ENCODE data around the gene GNB1.
"Not testable (repeated sequence)": the region's sequence is repeated elsewhere in the genome, so short reads cannot be mapped to it uniquely, and the experiment has no call there.

The GNB1 gene

GRCh38 chr1:1856161-1856560 lies 34.7 kb downstream of the GNB1 start:
- not testable (repeated sequence) for DNase-seq

GRCh38 chr1:1853593-1854257 lies 37.2 kb downstream of the GNB1 start:
- no peak for DNase-seq

GRCh38 chr1:1852619-1853414 lies 38.1 kb downstream of the GNB1 start:
- DNase-seq, result no peak

- DNase-seq, result no peak
Measured at GRCh38 chr1:1847890-1848289, 43.0 kb downstream of the GNB1 start.

GRCh38 chr1:1847061-1847850 lies 43.6 kb downstream of the GNB1 start:
- DNase-seq, result no peak

- DNase-seq, result no peak
Measured at GRCh38 chr1:1846386-1846918, 44.4 kb downstream of the GNB1 start.

GRCh38 chr1:1842360-1843146 lies 48.3 kb downstream of the GNB1 start:
- DNase-seq, result no peak

- no peak for DNase-seq
Measured at GRCh38 chr1:1841575-1841995, 49.3 kb downstream of the GNB1 start.

- DNase-seq, result no peak
Measured at GRCh38 chr1:1839311-1839965, 51.4 kb downstream of the GNB1 start.

GRCh38 chr1:1836119-1836518 lies 54.8 kb downstream of the GNB1 start:
- no peak for DNase-seq

GRCh38 chr1:1835546-1835945 lies 55.3 kb downstream of the GNB1 start:
- DNase-seq, result no peak

GRCh38 chr1:1833916-1834325 lies 57.0 kb downstream of the GNB1 start:
- no peak for DNase-seq

- no peak for DNase-seq
Measured at GRCh38 chr1:1833456-1833855, 57.4 kb downstream of the GNB1 start.

- no peak for DNase-seq
Measured at GRCh38 chr1:1832820-1833219, 58.1 kb downstream of the GNB1 start.

- no peak for DNase-seq
Measured at GRCh38 chr1:1832166-1832565, 58.7 kb downstream of the GNB1 start.

GRCh38 chr1:1827089-1827848 lies 63.6 kb downstream of the GNB1 start:
- no peak for DNase-seq

- DNase-seq, result no peak
Measured at GRCh38 chr1:1826356-1827088, 64.4 kb downstream of the GNB1 start.

- DNase-seq, result no peak
Measured at GRCh38 chr1:1825217-1825616, 65.7 kb downstream of the GNB1 start.

- DNase-seq, result no peak
Measured at GRCh38 chr1:1819762-1820161, 71.1 kb downstream of the GNB1 start.

GRCh38 chr1:1817221-1817620 lies 73.7 kb downstream of the GNB1 start:
- no peak for DNase-seq
